Pancreas (tissue), 10 donors: ENCODE results near the gene ARHGAP8. TPM values are rescaled to one million over a fixed set of nuclear protein-coding genes. Genes with fewer than 3 reads are reported as not detected.

Experiments used
- ATAC-seq, 4 donors: fragments of 200-7000 bp; cut with Tn5 transposase; one replicate each; pipeline versions ENCODE4 v1.8.0 to v1.9.1; 2020; ENCODE audit warnings: mild to moderate bottlenecking in 4 of 4, moderate library complexity in 4 of 4
- DNase-seq, 6 donors: peaks; one replicate each; pipeline ENCODE4 v3.0.0-alpha.2; 2020
- FAIRE-seq: peaks from 2 replicates; lab custom pipeline; 2012; peaks lifted over from hg19 to GRCh38; lab: Jason Lieb, UNC
- H3K27ac ChIP-seq, 4 donors: fragments of 200-600 bp; sonication (generic); 1 replicate in 3 of 4; 2 replicates in 1 of 4; pipeline versions ENCODE4 v1.5.0 to v1.8.0; 2020
- H3K27me3 ChIP-seq, 4 donors: fragments of 200-600 bp; one replicate each; pipeline ENCODE4 v1.8.0; 2021
- H3K36me3 ChIP-seq, 3 donors: fragments of 200-600 bp; sonication (generic) in 1 of 3; one replicate each; pipeline versions ENCODE4 v1.5.0 to v1.8.0; 2020 to 2021
- H3K4me1 ChIP-seq, 3 donors: fragments of 200-600 bp; one replicate each; pipeline ENCODE4 v1.8.0; 2021
- H3K4me3 ChIP-seq, 4 donors: fragments of 200-600 bp; sonication (generic) in 2 of 4; one replicate each; pipeline versions ENCODE4 v1.5.0 to v1.8.0; 2020 to 2021
- H3K9me3 ChIP-seq, 4 donors: fragments of 200-600 bp; one replicate each; pipeline ENCODE4 v1.8.0; 2021
- CTCF ChIP-seq, 4 donors: fragments of 200-600 bp; sonication (generic) in 3 of 4; IDR thresholded peaks; one replicate each; pipeline versions ENCODE4 v1.5.0 to v1.8.0; 2021; ENCODE audit warnings: antibody characterized with exemption in 4 of 4
- WGBS, 2 donors: extraction: QIAGEN DNeasy Blood & Tissue Kit; methylation state at CpG; one replicate each; pipeline ENCODE4 v1.1.7; 2013; 5-methylcytosine and 5-hydroxymethylcytosine counted together
- intact Hi-C, 3 donors: fragments of 100-400 bp; cut with DNase I; formaldehyde crosslinking; loops; one replicate each; pipeline versions ENCODE4 v1.11.1 to v1.14.2; 2022
- polyA plus RNA-seq, 2 donors: library from polyadenylated mRNA; stranded (reverse); fragments of 200-250 nt; gene quantifications; one replicate each; pipeline ENCODE4 v1.2.3, GENCODE V29; 2013
- total RNA-seq, 6 donors: library from RNA; stranded (reverse); fragmentation: NEBNext Ultra II Directional in 4 of 6; extraction: Animal tissue kit (Norgen Biotek cat#: 25700) in 4 of 6; gene quantifications; one replicate each; pipeline versions ENCODE4 v1.2.1 to v1.2.4, GENCODE V29; 2021 to 2023
- donor health status: healthy with polysubstance abuse.
- donor health status: DM: no; HTN: no; CAD: no; lungs with moderate emphysema.
- donor health status: DM: no; HTN: no; CAD: no.
- donor health status: control.
- donor health status: control.
- donor health status: Bipolar disorder and iron deficiency.
- donor health status: DM: yes; HTN: yes; CAD: no.
- donor health status: DM: no; HTN: no; CAD: no.
- donor health status: DM: no; HTN: no; CAD: no.
- donor health status: DM: yes; HTN: yes; CAD: no.

Gene ARHGAP8
- total and polyA plus RNA-seq, 8 donors = 8.6 to 59.2 (median 15.1) TPM

- no peaks in the 10 kb centered on the region for H3K27me3 ChIP-seq
- ATAC-seq (no peak), FAIRE-seq (no peak), DNase-seq (peak in 2 of 6 donors; percentile 26 to 32)
- no peaks in the 10 kb centered on the region for H3K36me3 ChIP-seq
- no peaks in the 10 kb centered on the region for H3K9me3 ChIP-seq
- no peaks in the 10 kb centered on the region for H3K4me1 ChIP-seq
- 64 to 74% methylated on average over 14 of the region's 14 CpGs for WGBS, 2 donors
- no peak for TF ChIP-seq CTCF (IDR thresholded peaks at IDR 0.05)
- intact Hi-C loops = no loop called here
- H3K27ac ChIP-seq = no peak overlapping the region
- no peak overlapping the region for H3K4me3 ChIP-seq
Observed at GRCh38 chr22:44885806-44886360, 133.5 kb downstream of the ARHGAP8 start.

DNA sequence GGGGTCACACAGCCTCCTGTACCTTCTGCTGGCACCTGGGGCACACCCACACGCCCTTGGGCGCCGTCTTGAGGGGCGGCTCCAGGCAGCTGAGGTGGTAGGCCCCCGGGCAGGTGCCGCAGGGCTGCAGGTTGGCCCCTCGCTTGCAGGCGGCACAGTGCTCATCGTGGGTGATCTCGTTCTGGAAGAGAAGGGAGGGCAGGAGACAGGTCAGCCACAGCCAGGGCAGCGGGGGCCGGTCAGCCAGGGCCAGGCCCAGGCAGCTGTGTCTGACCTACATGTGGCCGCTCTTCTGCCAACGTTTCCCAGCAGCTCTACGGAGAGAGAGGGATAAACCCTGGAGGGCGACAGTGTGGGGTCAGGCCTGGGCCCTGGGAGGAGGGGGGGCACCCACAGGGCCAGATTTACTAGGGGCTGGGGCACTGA, 135.6 kb downstream of the ARHGAP8 start:
- FAIRE-seq (no peak), ATAC-seq (no peak), DNase-seq (peak in 1 of 6 donors; percentile 35)
- 70 to 80% methylated on average over 16 of the region's 16 CpGs for WGBS, 2 donors
- no peaks in the 10 kb centered on the region for H3K36me3 ChIP-seq
- TF ChIP-seq CTCF (IDR thresholded peaks at IDR 0.05) = no peak
- H3K4me3 ChIP-seq = no peak overlapping the region
- intact Hi-C loops = no loop called here
- no peaks in the 10 kb centered on the region for H3K27me3 ChIP-seq
- H3K4me1 ChIP-seq = no peaks in the 10 kb centered on the region
- H3K27ac ChIP-seq = no peak overlapping the region
- no peaks in the 10 kb centered on the region for H3K9me3 ChIP-seq

- 59 to 69% methylated on average over 14 of the region's 14 CpGs for WGBS, 2 donors
- intact Hi-C loops = no loop called here
Observed at GRCh38 chr22:44888491-44889254, 136.3 kb downstream of the ARHGAP8 start.

DNA sequence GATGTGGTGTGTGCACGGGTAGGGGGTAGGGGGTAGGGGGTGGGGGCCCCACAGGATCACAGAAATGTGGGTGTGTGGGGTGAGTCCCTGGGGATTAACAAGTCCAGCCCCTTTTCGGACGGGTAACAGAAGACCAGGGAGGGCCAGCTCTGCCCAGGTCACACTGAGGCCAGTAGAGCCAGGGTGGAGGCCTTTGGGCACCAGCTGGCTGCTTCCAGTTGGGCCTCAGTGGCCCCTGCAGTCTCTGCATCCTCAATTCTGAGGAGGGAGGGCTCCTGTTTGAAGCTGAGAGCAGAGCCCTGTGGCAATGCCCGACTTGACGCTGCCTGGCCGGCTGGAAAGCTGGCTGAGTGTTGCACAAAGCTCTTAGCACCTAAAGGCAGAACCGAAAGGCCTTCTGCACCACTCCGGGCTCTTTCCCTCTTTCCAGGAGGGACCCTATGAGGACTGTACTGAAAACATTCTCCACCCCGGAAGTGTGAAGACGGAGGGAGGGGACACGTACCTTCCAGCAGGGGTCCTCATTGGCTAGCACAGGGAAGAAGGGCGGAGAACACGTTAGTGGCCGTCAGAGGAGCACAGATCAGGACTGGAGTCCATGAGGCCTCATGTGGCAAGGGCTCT, 137.0 kb downstream of the ARHGAP8 start:
- H3K4me1 ChIP-seq = no peaks in the 10 kb centered on the region
- intact Hi-C loops = no loop called here
- 58 to 69% methylated on average over 14 of the region's 14 CpGs for WGBS, 2 donors
- no peaks in the 10 kb centered on the region for H3K27me3 ChIP-seq
- no peak for TF ChIP-seq CTCF (IDR thresholded peaks at IDR 0.05)
- H3K4me3 ChIP-seq = no peak overlapping the region
- FAIRE-seq = no peak
- H3K27ac ChIP-seq = no peak overlapping the region
- no peak for ATAC-seq
- H3K9me3 ChIP-seq = no peaks in the 10 kb centered on the region
- H3K36me3 ChIP-seq = no peaks in the 10 kb centered on the region
- DNase-seq = peak in 1 of 6 donors; percentile 45

More at GRCh38 chr22:44888491-44889254, 136.3 kb downstream of the ARHGAP8 start:
- Histone ChIP-seq H3K4me1 (no peaks in the 10 kb centered on the region), H3K4me3 (no peak overlapping the region), H3K27ac (no peak overlapping the region), H3K36me3 (no peaks in the 10 kb centered on the region), H3K9me3 (no peaks in the 10 kb centered on the region), H3K27me3 (no peaks in the 10 kb centered on the region)
- FAIRE-seq = no peak
- DNase-seq = peak in 1 of 6 donors; percentile 50
- no peak for TF ChIP-seq CTCF (IDR thresholded peaks at IDR 0.05)
- no peak for ATAC-seq
